H9 (cell line): Measurements from ENCODE around the gene DPP3. TPM values are rescaled to one million over a fixed set of nuclear protein-coding genes. Genes with fewer than 3 reads are reported as not detected.

Experiments used
- DNase-seq: peaks from one replicate; pipeline ENCODE4 v3.0.0-alpha.2; 2017
- H2AFZ ChIP-seq: one replicate; pipeline ENCODE4 v1.6.1; 2013; ENCODE audit warnings: mild to moderate bottlenecking, low read length, control low read depth, moderate library complexity
- H2AK5ac ChIP-seq: 2 replicates; pipeline ENCODE4 v1.6.1; 2013; ENCODE audit warnings: low read length, control low read depth, mixed read lengths; ENCODE audit not compliant: insufficient read length
- H2BK120ac ChIP-seq: one replicate; pipeline ENCODE4 v1.6.1; 2013; ENCODE audit warnings: low read depth, mild to moderate bottlenecking, low read length, control low read depth, inconsistent platforms; ENCODE audit not compliant: poor library complexity, severe bottlenecking
- H2BK12ac ChIP-seq: 2 replicates; pipeline ENCODE4 v1.6.1; 2013; ENCODE audit warnings: low read length, control low read depth, mixed read lengths, low read depth; ENCODE audit not compliant: insufficient read length
- H2BK15ac ChIP-seq: 2 replicates; pipeline ENCODE4 v1.6.1; 2013; ENCODE audit warnings: low read depth, low read length, control low read depth
- H2BK20ac ChIP-seq: one replicate; pipeline ENCODE4 v1.6.1; 2013; ENCODE audit warnings: low read depth, mild to moderate bottlenecking, low read length, control low read depth, inconsistent platforms; ENCODE audit not compliant: poor library complexity, severe bottlenecking
- H2BK5ac ChIP-seq: 2 replicates; pipeline ENCODE4 v1.6.1; 2013; ENCODE audit warnings: low read length, control low read depth, mixed read lengths; ENCODE audit not compliant: insufficient read length
- H3K14ac ChIP-seq: 2 replicates; pipeline ENCODE4 v1.6.1; 2013; ENCODE audit warnings: low read length, control low read depth; ENCODE audit not compliant: insufficient read depth
- H3K18ac ChIP-seq: 2 replicates; pipeline ENCODE4 v1.6.1; 2013; ENCODE audit warnings: low read depth, mild to moderate bottlenecking, mixed read lengths, low read length, control low read depth; ENCODE audit not compliant: insufficient read length
- H3K23ac ChIP-seq: 2 replicates; pipeline ENCODE4 v1.6.1; 2013; ENCODE audit warnings: low read length, control low read depth, mixed read lengths, low read depth; ENCODE audit not compliant: insufficient read length
- H3K23me2 ChIP-seq: 2 replicates; pipeline ENCODE4 v1.6.1; 2013; ENCODE audit warnings: low read depth, mild to moderate bottlenecking, mixed read lengths, low read length, control low read depth; ENCODE audit not compliant: insufficient read length, poor library complexity, severe bottlenecking
- H3K27ac ChIP-seq: 2 replicates; pipeline ENCODE4 v1.5.1; 2013; ENCODE audit warnings: low read length, control low read depth, mixed read lengths, low read depth; ENCODE audit not compliant: insufficient read length
- H3K27me3 ChIP-seq: 2 replicates; pipeline ENCODE4 v1.6.1; 2013; ENCODE audit warnings: low read length, control low read depth, inconsistent platforms; ENCODE audit not compliant: insufficient read depth
- H3K4ac ChIP-seq: 2 replicates; pipeline ENCODE4 v1.6.1; 2013; ENCODE audit warnings: low read depth, mild to moderate bottlenecking, control low read depth, inconsistent platforms, low read length, moderate library complexity
- H3K4me1 ChIP-seq: 2 replicates; pipeline ENCODE4 v1.6.1; 2013; ENCODE audit warnings: low read length, control low read depth, inconsistent platforms; ENCODE audit not compliant: insufficient read depth
- H3K4me2 ChIP-seq: 2 replicates; pipeline ENCODE4 v1.6.1; 2013; ENCODE audit warnings: low read length, control low read depth, mixed read lengths; ENCODE audit not compliant: insufficient read length, insufficient read depth
- H3K56ac ChIP-seq: 2 replicates; pipeline ENCODE4 v1.6.1; 2013; ENCODE audit warnings: low read depth, mild to moderate bottlenecking, mixed read lengths, low read length, control low read depth; ENCODE audit not compliant: insufficient read length
- H3K79me1 ChIP-seq: 2 replicates; pipeline ENCODE4 v1.6.1; 2013; ENCODE audit warnings: low read depth, mild to moderate bottlenecking, moderate library complexity, low read length, control low read depth, inconsistent platforms; ENCODE audit not compliant: insufficient read depth, poor library complexity, severe bottlenecking
- H3K79me2 ChIP-seq: 2 replicates; pipeline ENCODE4 v1.6.1; 2013; ENCODE audit warnings: low read length, control low read depth, inconsistent platforms; ENCODE audit not compliant: insufficient read depth
- H3K9ac ChIP-seq: 2 replicates; pipeline ENCODE4 v1.6.1; 2013; ENCODE audit warnings: low read length, control low read depth, mixed read lengths; ENCODE audit not compliant: insufficient read length; ENCODE audit errors: extremely low read depth
- H3K9me3 ChIP-seq: one replicate; pipeline ENCODE4 v1.6.1; 2013; ENCODE audit warnings: low read depth, low read length, inconsistent platforms; ENCODE audit not compliant: control insufficient read depth
- H3T11ph ChIP-seq: one replicate; pipeline ENCODE4 v1.6.1; 2013; ENCODE audit warnings: mild to moderate bottlenecking, low read length, control low read depth, inconsistent platforms
- H4K20me1 ChIP-seq: one replicate; pipeline ENCODE4 v1.6.1; 2013; ENCODE audit not compliant: control insufficient read depth, insufficient read length, insufficient read depth
- H4K5ac ChIP-seq: 2 replicates; pipeline ENCODE4 v1.6.1; 2013; ENCODE audit warnings: low read depth, mild to moderate bottlenecking, mixed read lengths, low read length, control low read depth; ENCODE audit not compliant: insufficient read length
- H4K8ac ChIP-seq: replicated peaks from 2 replicates; pipeline ENCODE4 v1.6.1; 2013; ENCODE audit warnings: low read length, control low read depth, mixed read lengths, low read depth; ENCODE audit not compliant: insufficient read length
- H4K91ac ChIP-seq: 2 replicates; pipeline ENCODE4 v1.6.1; 2013; ENCODE audit warnings: low read depth, mild to moderate bottlenecking, moderate library complexity, mixed read lengths, low read length, control low read depth; ENCODE audit not compliant: insufficient read length
- H3K27ac Mint-ChIP-seq, 3 experiments: 2 replicates in 2 of 3; 3 replicates in 1 of 3; pipeline ENCODE4 v1.8.0; 2020 to 2021; ENCODE audit warnings: mixed read lengths in 3 of 3, mild to moderate bottlenecking in 1 of 3, moderate library complexity in 1 of 3
- H3K27me3 Mint-ChIP-seq: 2 replicates; pipeline ENCODE4 v1.8.0; 2021; ENCODE audit warnings: low read depth, mild to moderate bottlenecking, moderate library complexity, mixed read lengths
- H3K36me3 Mint-ChIP-seq, 3 experiments: 2 replicates in 2 of 3; 3 replicates in 1 of 3; pipeline ENCODE4 v1.8.0; 2020 to 2021; ENCODE audit warnings: low read depth in 3 of 3, mixed read lengths in 3 of 3; ENCODE audit not compliant: insufficient read depth in 1 of 3
- H3K4me1 Mint-ChIP-seq, 2 experiments: 2 replicates each; pipeline ENCODE4 v1.8.0; 2020; ENCODE audit warnings: mixed read lengths in 2 of 2
- H3K4me3 Mint-ChIP-seq, 2 experiments: 2 replicates in 1 of 2; 3 replicates in 1 of 2; pipeline ENCODE4 v1.8.0; 2020 to 2021; ENCODE audit warnings: mild to moderate bottlenecking in 2 of 2, mixed read lengths in 2 of 2, moderate library complexity in 1 of 2
- H3K9me3 Mint-ChIP-seq, 2 experiments: 2 replicates in 1 of 2; 3 replicates in 1 of 2; pipeline ENCODE4 v1.8.0; 2020; ENCODE audit warnings: mild to moderate bottlenecking in 2 of 2, mixed read lengths in 2 of 2, moderate library complexity in 1 of 2
- CTCF ChIP-seq: fragments of 200-600 bp; sonication (generic); conservative IDR thresholded peaks from 3 replicates; pipeline ENCODE4 v1.8.0; 2021; ENCODE audit warnings: antibody characterized with exemption, mild to moderate bottlenecking
- WGBS: extraction: QIAGEN DNeasy Blood & Tissue Kit; methylation state at CpG from one replicate; pipeline ENCODE4 v1.1.7; 2013; ENCODE audit warnings: missing lambda C conversion rate, low lambda C conversion rate, mixed read lengths; ENCODE audit not compliant: insufficient read length; ENCODE audit errors: extremely low coverage; 5-methylcytosine and 5-hydroxymethylcytosine counted together
- total RNA-seq: library from RNA; stranded (reverse); gene quantifications from 2 replicates; pipeline ENCODE4 v1.2.1, GENCODE V29; 2021

Gene DPP3
- total RNA-seq, 1 experiment from 2014 or later = 85.3 TPM

- Histone ChIP-seq H3K56ac (no peak overlapping the region), H2BK120ac (no peak overlapping the region), H4K20me1 (no peaks in the 10 kb centered on the region), H2BK5ac (no peak overlapping the region), H3K23ac (no peak overlapping the region), H3K18ac (no peak overlapping the region), H3T11ph (no peak overlapping the region), H3K4me2 (no peak overlapping the region), H4K8ac (no peak overlapping the region), H2BK12ac (no peak overlapping the region), H3K9ac (no peak overlapping the region), H2AK5ac (no peak overlapping the region), H3K14ac (no peak overlapping the region), H4K5ac (no peak overlapping the region), H3K27me3 (no peaks in the 10 kb centered on the region), H3K23me2 (no peaks in the 10 kb centered on the region), H2BK20ac (no peak overlapping the region), H3K4me1 (no peaks in the 10 kb centered on the region), H2BK15ac (no peak overlapping the region), H2AFZ (no peak overlapping the region), H3K27ac (no peak overlapping the region), H3K9me3 (no peaks in the 10 kb centered on the region), H3K79me2 (no peaks in the 10 kb centered on the region), H4K91ac (no peak overlapping the region), H3K4ac (no peak overlapping the region), H3K79me1 (no peaks in the 10 kb centered on the region)
- TF ChIP-seq CTCF = no peak
- Mint-ChIP-seq H3K9me3 (no peaks in the 10 kb centered on the region), H3K36me3 (peaks cover 7 to 43% (median 36%) of the 10 kb centered on the region in 3 experiments; a peak in 5 of 7 replicates), H3K27me3 (no peaks in the 10 kb centered on the region), H3K27ac (no peak overlapping the region; a peak in 1 of 7 replicates), H3K4me1 (no peaks in the 10 kb centered on the region), H3K4me3 (no peak overlapping the region)
- DNase-seq = no peak
- WGBS = no CpG with 5 or more reads among the region's 11 CpGs
Measured at GRCh38 chr11:66523611-66524010, 43.4 kb downstream of the DPP3 start.
